Measurements from ENCODE around the gene UGT1A5.

DNA sequence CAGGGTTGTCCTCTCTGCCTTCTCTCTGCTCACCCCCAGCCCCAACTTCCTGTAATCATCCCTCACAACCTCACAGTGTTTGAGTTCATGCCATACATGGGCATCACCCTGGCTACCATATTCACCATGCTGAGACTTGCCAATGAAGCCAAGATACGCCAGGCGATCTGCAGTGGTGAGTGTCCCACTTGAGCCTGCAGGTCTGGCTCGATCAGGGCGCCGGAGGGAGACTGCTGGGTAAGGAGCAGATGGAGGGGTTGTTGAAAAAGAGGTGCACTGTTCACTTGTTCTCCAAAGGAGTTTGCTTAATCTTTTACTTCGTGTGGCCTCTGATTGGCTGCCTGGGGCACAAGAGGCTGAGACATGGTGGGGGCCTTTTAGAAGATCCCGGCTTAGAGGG is 80.0 kb downstream of the UGT1A5 start:
- TF ChIP-seq, protein P1, sequence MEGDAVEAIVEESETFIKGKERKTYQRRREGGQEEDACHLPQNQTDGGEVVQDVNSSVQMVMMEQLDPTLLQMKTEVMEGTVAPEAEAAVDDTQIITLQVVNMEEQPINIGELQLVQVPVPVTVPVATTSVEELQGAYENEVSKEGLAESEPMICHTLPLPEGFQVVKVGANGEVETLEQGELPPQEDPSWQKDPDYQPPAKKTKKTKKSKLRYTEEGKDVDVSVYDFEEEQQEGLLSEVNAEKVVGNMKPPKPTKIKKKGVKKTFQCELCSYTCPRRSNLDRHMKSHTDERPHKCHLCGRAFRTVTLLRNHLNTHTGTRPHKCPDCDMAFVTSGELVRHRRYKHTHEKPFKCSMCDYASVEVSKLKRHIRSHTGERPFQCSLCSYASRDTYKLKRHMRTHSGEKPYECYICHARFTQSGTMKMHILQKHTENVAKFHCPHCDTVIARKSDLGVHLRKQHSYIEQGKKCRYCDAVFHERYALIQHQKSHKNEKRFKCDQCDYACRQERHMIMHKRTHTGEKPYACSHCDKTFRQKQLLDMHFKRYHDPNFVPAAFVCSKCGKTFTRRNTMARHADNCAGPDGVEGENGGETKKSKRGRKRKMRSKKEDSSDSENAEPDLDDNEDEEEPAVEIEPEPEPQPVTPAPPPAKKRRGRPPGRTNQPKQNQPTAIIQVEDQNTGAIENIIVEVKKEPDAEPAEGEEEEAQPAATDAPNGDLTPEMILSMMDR (CRISPR knock-in tag; IDR thresholded peaks at IDR 0.05): no peak
- TF ChIP-seq JUN (CRISPR knock-in tag; IDR thresholded peaks at IDR 0.05): no peak
- TF ChIP-seq ZFP36 (IDR thresholded peaks at IDR 0.05; ENCODE audit: borderline replicate concordance, low read depth, low read length, partially characterized antibody): no peak
- no peak for TF ChIP-seq ZNF709 (CRISPR knock-in tag; IDR thresholded peaks at IDR 0.05)
- no peak for TF ChIP-seq ZNF674 (CRISPR knock-in tag; IDR thresholded peaks at IDR 0.05; ENCODE audit: low read depth)
- TF ChIP-seq POLR2AphosphoS5 (IDR thresholded peaks at IDR 0.05; ENCODE audit: low read depth, low read length): no peak
- TF ChIP-seq, protein P2, sequence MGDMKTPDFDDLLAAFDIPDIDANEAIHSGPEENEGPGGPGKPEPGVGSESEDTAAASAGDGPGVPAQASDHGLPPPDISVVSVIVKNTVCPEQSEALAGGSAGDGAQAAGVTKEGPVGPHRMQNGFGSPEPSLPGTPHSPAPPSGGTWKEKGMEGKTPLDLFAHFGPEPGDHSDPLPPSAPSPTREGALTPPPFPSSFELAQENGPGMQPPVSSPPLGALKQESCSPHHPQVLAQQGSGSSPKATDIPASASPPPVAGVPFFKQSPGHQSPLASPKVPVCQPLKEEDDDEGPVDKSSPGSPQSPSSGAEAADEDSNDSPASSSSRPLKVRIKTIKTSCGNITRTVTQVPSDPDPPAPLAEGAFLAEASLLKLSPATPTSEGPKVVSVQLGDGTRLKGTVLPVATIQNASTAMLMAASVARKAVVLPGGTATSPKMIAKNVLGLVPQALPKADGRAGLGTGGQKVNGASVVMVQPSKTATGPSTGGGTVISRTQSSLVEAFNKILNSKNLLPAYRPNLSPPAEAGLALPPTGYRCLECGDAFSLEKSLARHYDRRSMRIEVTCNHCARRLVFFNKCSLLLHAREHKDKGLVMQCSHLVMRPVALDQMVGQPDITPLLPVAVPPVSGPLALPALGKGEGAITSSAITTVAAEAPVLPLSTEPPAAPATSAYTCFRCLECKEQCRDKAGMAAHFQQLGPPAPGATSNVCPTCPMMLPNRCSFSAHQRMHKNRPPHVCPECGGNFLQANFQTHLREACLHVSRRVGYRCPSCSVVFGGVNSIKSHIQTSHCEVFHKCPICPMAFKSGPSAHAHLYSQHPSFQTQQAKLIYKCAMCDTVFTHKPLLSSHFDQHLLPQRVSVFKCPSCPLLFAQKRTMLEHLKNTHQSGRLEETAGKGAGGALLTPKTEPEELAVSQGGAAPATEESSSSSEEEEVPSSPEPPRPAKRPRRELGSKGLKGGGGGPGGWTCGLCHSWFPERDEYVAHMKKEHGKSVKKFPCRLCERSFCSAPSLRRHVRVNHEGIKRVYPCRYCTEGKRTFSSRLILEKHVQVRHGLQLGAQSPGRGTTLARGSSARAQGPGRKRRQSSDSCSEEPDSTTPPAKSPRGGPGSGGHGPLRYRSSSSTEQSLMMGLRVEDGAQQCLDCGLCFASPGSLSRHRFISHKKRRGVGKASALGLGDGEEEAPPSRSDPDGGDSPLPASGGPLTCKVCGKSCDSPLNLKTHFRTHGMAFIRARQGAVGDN (CRISPR knock-in tag; IDR thresholded peaks at IDR 0.05): no peak
- TF ChIP-seq, protein P3, sequence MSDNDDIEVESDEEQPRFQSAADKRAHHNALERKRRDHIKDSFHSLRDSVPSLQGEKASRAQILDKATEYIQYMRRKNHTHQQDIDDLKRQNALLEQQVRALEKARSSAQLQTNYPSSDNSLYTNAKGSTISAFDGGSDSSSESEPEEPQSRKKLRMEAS (IDR thresholded peaks at IDR 0.05): no peak
- no peak for TF ChIP-seq SRF (IDR thresholded peaks at IDR 0.05; ENCODE audit: low read depth, low read length)
- no peak for TF ChIP-seq JUNB (CRISPR knock-in tag; IDR thresholded peaks at IDR 0.05; ENCODE audit: borderline replicate concordance)
- TF ChIP-seq NCOA5 (CRISPR knock-in tag; IDR thresholded peaks at IDR 0.05): no peak
- no peak for TF ChIP-seq GABPA (IDR thresholded peaks at IDR 0.05; ENCODE audit: low read depth, low read length)
- no peak for TF ChIP-seq GABPA (CRISPR knock-in tag; IDR thresholded peaks at IDR 0.05; ENCODE audit: low read depth)
- no peak for TF ChIP-seq ZNF232 (CRISPR knock-in tag; IDR thresholded peaks at IDR 0.05; ENCODE audit: borderline replicate concordance)
- TF ChIP-seq POLR2A (IDR thresholded peaks at IDR 0.05; ENCODE audit: insufficient read depth in 1 of 2, low read depth in 2 of 2, low read length in 2 of 2): no peak

All from HepG2 (cell line).